WERI-Rb-1 (cell line): ENCODE measurements around the gene GPR15LG.
"Not testable (repeated sequence)": the region's sequence is repeated elsewhere in the genome, so short reads cannot be mapped to it uniquely, and the experiment has no call there.

ENCODE experiments used
- DNase-seq: peaks from one replicate; pipeline ENCODE4 v3.0.0-alpha.2; 2020
- H3K27ac ChIP-seq: fragments of 250-450 bp; sonication (Bioruptor Pico); 2 replicates; pipeline ENCODE4 v1.5.1; 2020; ENCODE audit warnings: mild to moderate bottlenecking, moderate library complexity
- H3K27me3 ChIP-seq: fragments of 250-450 bp; sonication (Bioruptor Pico); 2 replicates; pipeline ENCODE4 v1.5.1; 2021; ENCODE audit warnings: mild to moderate bottlenecking, low read depth, moderate library complexity; ENCODE audit not compliant: insufficient read depth, severe bottlenecking
- H3K36me3 ChIP-seq: fragments of 250-450 bp; sonication (Bioruptor Pico); 2 replicates; pipeline ENCODE4 v1.5.1; 2020; ENCODE audit warnings: mild to moderate bottlenecking, moderate library complexity
- H3K4me3 ChIP-seq: 2 replicates; pipeline ENCODE4 v1.5.1; 2011; ENCODE audit warnings: low read depth, mild to moderate bottlenecking, control low read depth, low read length
- H3K9me3 ChIP-seq: fragments of 250-450 bp; sonication (Bioruptor Pico); 2 replicates; pipeline ENCODE4 v1.5.1; 2021; ENCODE audit warnings: mild to moderate bottlenecking, moderate library complexity; ENCODE audit not compliant: severe bottlenecking
- CTCF ChIP-seq: IDR thresholded peaks from 2 replicates; pipeline ENCODE4 v1.5.1; 2011; ENCODE audit warnings: low read depth, mild to moderate bottlenecking, control low read depth, inconsistent platforms, low read length

The GPR15LG gene

GRCh38 chr10:84159076-84159685 is 14.4 kb upstream of the GPR15LG start:
- DNase-seq: peak; percentile 33
- peak overlapping the region; percentile 28 for H3K4me3 ChIP-seq
- H3K27me3 ChIP-seq: no peaks in the 10 kb centered on the region
- H3K27ac ChIP-seq: 0 out of 2 replicates have a peak overlapping the region, but pooled peaks have one; percentile 37
- peaks cover 9% of the 10 kb centered on the region for H3K36me3 ChIP-seq
- H3K9me3 ChIP-seq: no peaks in the 10 kb centered on the region
- TF ChIP-seq CTCF: no peak

DNA sequence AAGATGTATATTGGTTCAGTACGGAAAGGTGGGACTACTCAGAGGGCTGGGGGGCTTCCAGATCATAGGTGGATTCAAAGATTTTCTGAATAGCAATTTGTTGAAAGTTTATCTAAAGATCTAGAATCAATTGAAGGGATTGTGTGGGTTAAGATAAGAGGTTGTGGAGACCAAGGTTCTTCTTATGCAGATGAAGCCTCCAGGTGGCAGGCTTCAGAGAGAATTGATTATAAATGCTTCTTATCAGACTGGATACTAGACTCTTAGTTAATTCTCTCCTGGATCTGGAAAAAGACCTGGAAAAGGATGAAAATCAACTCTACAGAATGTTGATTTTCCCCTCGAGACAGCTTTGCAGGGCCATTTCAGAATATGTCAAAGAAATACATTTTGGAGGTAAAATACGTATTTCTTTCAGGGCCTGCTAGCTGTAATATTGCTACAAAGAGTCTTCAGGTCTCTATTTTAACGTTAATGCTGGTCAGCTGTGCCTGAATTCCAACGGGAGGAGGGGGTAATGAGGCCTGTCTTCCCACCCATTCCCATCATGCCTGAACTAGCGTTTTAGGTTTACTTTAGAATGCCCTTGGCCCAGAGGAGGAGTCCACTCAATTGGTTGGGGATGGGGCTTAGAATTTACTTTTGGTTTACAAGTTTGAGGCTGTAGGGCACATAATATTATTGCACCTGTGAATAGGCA is 12.8 kb upstream of the GPR15LG start:
- H3K36me3 ChIP-seq: no peaks in the 10 kb centered on the region
- no peak for TF ChIP-seq CTCF
- H3K27me3 ChIP-seq: no peaks in the 10 kb centered on the region
- H3K27ac ChIP-seq: no peak overlapping the region
- H3K9me3 ChIP-seq: no peaks in the 10 kb centered on the region
- DNase-seq: no peak
- H3K4me3 ChIP-seq: no peak overlapping the region

DNA sequence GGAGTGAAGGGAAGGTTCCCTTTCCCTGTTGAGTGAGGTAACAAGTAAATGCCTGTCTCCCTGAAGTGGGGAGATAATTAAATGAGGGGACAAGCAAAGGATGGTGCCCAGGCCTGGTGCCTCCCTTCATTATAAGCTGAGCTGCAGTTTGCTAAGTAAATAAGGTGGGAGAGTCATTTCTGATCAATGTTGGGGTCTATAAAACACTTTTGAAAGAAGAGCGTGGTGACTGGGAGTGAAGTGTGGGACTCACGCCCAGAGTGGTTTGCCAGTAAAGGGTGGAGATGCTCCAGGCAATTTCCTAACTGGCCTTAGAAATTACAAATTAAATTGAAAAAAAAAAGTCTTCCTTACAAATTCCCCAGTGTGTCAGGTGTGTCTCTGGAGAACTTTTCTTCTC is 9.6 kb upstream of the GPR15LG start:
- Histone ChIP-seq H3K27me3 (no peaks in the 10 kb centered on the region), H3K27ac (no peak overlapping the region)
- DNase-seq: no peak

GRCh38 chr10:84164442-84164841 is 9.2 kb upstream of the GPR15LG start:
- H3K36me3 ChIP-seq: no peaks in the 10 kb centered on the region
- no peak overlapping the region for H3K27ac ChIP-seq
- no peaks in the 10 kb centered on the region for H3K27me3 ChIP-seq
- TF ChIP-seq CTCF: no peak
- no peak overlapping the region for H3K4me3 ChIP-seq
- DNase-seq: no peak
- H3K9me3 ChIP-seq: peaks cover 5% of the 10 kb centered on the region

More for the DNA sequence above, 9.6 kb upstream of the GPR15LG start:
- Histone ChIP-seq H3K4me3 (no peak overlapping the region), H3K9me3 (peaks cover 5% of the 10 kb centered on the region), H3K36me3 (no peaks in the 10 kb centered on the region)
- TF ChIP-seq CTCF: no peak

DNA sequence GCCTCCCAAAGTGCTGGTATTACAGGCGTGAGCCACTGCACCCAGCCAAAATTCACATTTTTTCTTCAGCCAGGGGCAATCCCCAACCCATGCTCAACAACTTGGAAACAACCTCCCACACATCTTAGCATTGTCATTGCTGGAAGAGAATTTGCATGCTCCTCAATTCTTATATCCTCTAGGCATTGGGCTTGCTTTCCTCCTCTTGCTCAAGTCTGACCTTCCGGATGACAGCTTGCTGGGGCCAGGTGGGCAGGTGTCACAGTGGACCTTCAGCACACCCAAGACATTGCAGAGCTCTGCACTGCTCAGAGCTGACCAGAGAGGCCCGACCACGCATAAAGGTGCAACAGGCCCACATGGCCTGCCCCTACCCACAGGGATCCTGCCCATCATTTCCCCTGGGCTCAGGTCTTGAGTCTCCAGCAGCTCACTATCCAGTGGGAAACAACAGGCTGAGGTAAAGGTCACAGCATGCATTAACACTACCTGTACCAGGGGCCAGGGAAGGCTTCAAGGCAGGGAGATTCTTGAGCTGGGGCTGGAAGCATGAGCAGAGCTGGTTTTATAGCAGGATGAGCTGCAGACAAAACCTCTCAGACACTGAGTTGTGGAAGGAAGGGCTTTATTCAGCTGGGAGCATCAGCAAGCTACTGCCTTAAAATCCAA is 6.8 kb upstream of the GPR15LG start:
- H3K27ac ChIP-seq: no peak overlapping the region

GRCh38 chr10:84167289-84167653 is 6.3 kb upstream of the GPR15LG start:
- not testable (repeated sequence) for DNase-seq, H3K27ac ChIP-seq, H3K36me3 ChIP-seq, H3K9me3 ChIP-seq, H3K4me3 ChIP-seq, H3K27me3 ChIP-seq

More for the DNA sequence above, 6.8 kb upstream of the GPR15LG start:
- H3K4me3 ChIP-seq: no peak overlapping the region
- H3K36me3 ChIP-seq: no peaks in the 10 kb centered on the region
- H3K9me3 ChIP-seq: peaks cover 5% of the 10 kb centered on the region
- no peak for DNase-seq
- TF ChIP-seq CTCF: no peak
- H3K27me3 ChIP-seq: no peaks in the 10 kb centered on the region

DNA sequence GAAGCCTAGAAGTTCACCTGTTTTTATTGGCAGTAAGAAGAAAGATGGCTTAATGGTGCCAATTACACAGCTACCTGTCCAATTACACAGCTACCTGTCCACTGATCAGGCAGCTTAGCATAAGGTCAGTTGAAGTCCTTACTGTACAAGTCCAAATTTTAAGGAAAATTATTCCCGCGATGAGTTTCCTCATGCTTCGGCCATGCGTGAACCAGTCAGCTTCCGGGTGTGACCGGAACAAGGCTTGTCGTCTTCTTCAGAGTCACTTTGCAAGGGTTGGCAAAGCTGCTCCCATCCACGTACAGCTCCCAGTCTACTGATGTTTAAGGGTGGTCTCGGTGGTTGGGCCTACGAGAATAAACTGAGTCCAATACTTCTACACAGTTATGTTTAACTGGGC is 5.2 kb upstream of the GPR15LG start:
- H3K9me3 ChIP-seq, H3K36me3 ChIP-seq, DNase-seq, H3K4me3 ChIP-seq, H3K27me3 ChIP-seq, H3K27ac ChIP-seq: not testable (repeated sequence)

GRCh38 chr10:84171237-84171636 is 2.4 kb upstream of the GPR15LG start:
- H3K9me3 ChIP-seq, DNase-seq, H3K4me3 ChIP-seq, H3K27ac ChIP-seq, H3K36me3 ChIP-seq, H3K27me3 ChIP-seq: not testable (repeated sequence)
